ENCODE results near the gene PGAP6.

GRCh38 chr16:427250-427649 lies 45.5 kb upstream of the PGAP6 start:
- TF ChIP-seq CTCF (IDR thresholded peaks at IDR 0.05; ENCODE audit: low read depth, low read length, poor library complexity, severe bottlenecking) (no peak), EZH2phosphoT487 (IDR thresholded peaks at IDR 0.05; ENCODE audit: borderline replicate concordance, low read length) (no peak)
